Ovary (tissue), 9 donors: ENCODE measurements around the gene FARP2. TPM values are rescaled to one million over a fixed set of nuclear protein-coding genes. Genes with fewer than 3 reads are reported as not detected.
"Not testable (repeated sequence)": the region's sequence is repeated elsewhere in the genome, so short reads cannot be mapped to it uniquely, and the experiment has no call there.

Experiments
- DNase-seq, 5 donors: peaks; one replicate each; pipeline ENCODE4 v3.0.0-alpha.2; 2019 to 2020
- H3K27ac ChIP-seq, 2 donors: fragments of 200-600 bp; one replicate each; pipeline versions ENCODE4 v1.5.1 to v1.8.0; 2019 to 2022
- H3K27me3 ChIP-seq: fragments of 200-600 bp; one replicate; pipeline ENCODE4 v1.8.0; 2022
- H3K36me3 ChIP-seq: fragments of 200-600 bp; sonication (generic); one replicate; pipeline ENCODE4 v1.5.1; 2019
- H3K4me1 ChIP-seq: one replicate; pipeline ENCODE4 v1.8.1; 2013; ENCODE audit warnings: mild to moderate bottlenecking, moderate library complexity; ENCODE audit not compliant: insufficient read depth
- H3K4me3 ChIP-seq: fragments of 200-600 bp; sonication (generic); one replicate; pipeline ENCODE4 v1.5.1; 2017
- H3K9me3 ChIP-seq, 2 donors: fragments of 200-600 bp in 1 of 2; sonication (generic) in 1 of 2; one replicate each; pipeline versions ENCODE4 v1.5.1 to v1.8.1; 2013 to 2019; ENCODE audit warnings: mild to moderate bottlenecking in 1 of 2, moderate library complexity in 1 of 2
- EP300 ChIP-seq: sonication (generic); formaldehyde crosslinking; IDR thresholded peaks from one replicate; pipeline ENCODE4 v1.6.1; 2017; ENCODE audit warnings: antibody characterized with exemption
- POLR2A ChIP-seq: fragments of 450-650 bp; IDR thresholded peaks from one replicate; pipeline ENCODE4 v1.6.1; 2017; ENCODE audit warnings: antibody characterized with exemption, mild to moderate bottlenecking, moderate library complexity
- WGBS, 3 donors: extraction: QIAGEN DNeasy Blood & Tissue Kit in 1 of 3; methylation state at CpG; one replicate each; pipeline versions ENCODE4 v1.1.5 to v1.1.7; 2013 to 2017; 5-methylcytosine and 5-hydroxymethylcytosine counted together
- intact Hi-C, 4 donors: fragments of 100-400 bp; cut with DNase I; formaldehyde crosslinking; loops; one replicate each; pipeline versions ENCODE4 v1.11.0 to v1.15.1; 2022 to 2023
- polyA plus RNA-seq, 2 donors: library from polyadenylated mRNA; stranded (reverse); fragments of 200-250 nt in 1 of 2; fragments of 350-450 nt in 1 of 2; fragmentation: Illumina TruSeq in 1 of 2; extraction: RNeasy Lipid Tissue Mini Kit (QIAGEN cat#74804) in 1 of 2; gene quantifications; one replicate each; pipeline ENCODE4 v1.2.3, GENCODE V29; 2013 to 2014
- total RNA-seq, 7 donors: library from RNA; depleted of rRNA in 2 of 7; stranded (reverse); fragments of >200 nt in 2 of 7; fragmentation: NEBNext Ultra II Directional in 3 of 7; extraction: Animal tissue kit (Norgen Biotek cat#: 25700) in 3 of 7; gene quantifications; one replicate each; pipeline versions ENCODE4 v1.1.0 to v1.2.4, GENCODE V29; 2016 to 2023
- TF ChIP-seq, protein P1 (sequence below), 3 donors: fragments of 450-650 bp in 2 of 3; fragments of 200-600 bp in 1 of 3; IDR thresholded peaks; one replicate each; pipeline versions ENCODE4 v1.5.1 to v1.8.0; 2016 to 2022; ENCODE audit warnings: antibody characterized with exemption in 3 of 3, mild to moderate bottlenecking in 1 of 3
- donor health status: DM: no; HTN: no; CAD: no; lungs with moderate emphysema.
- donor health status: DM: no; HTN: no; CAD: no.
- donor health status: Bipolar disorder and iron deficiency.
- donor health status: DM: yes; HTN: yes; CAD: no.
- donor health status: DM: no; HTN: no; CAD: no.
- donor health status: DM: yes; HTN: yes; CAD: no.

The FARP2 gene
- total and polyA plus RNA-seq, 9 donors, result 13.5 to 62.1 (median 39.5) TPM

DNA sequence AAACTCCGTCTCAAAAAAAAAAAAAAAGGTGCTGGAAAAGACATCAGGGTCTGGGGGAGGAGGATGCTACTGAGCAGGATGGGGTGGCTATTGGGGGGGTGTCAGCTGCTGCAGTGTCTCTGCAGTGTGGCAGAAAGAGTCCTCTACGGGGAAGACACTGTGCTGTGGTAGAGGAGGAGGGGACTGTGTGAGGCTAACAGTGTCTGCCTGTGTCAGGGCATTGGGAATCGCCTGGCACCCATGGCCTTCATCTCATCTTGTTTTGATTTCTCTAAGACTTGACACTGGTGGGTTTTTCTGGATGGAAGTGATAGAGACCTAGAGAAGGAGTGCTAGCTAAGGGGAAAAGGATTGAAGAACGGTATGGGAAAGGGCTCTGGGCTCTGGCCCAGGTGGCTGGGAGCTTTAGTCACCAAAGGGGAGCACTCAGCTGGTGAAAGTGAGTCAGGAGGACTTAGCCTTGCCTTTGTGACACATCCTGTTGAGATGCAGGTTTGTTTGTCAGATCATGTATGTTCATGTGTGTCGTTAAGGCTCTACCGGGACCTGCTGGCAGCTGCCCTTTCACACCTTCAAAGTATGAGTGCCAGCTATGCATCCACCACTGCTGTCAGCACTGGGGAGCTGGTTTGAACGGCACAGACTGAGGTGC is 58.0 kb downstream of the FARP2 start:
- intact Hi-C loops, result no loop called here
- Histone ChIP-seq H3K27me3 (no peaks in the 10 kb centered on the region), H3K4me3 (no peak overlapping the region), H3K9me3 (no peaks in the 10 kb centered on the region), H3K36me3 (no peaks in the 10 kb centered on the region), H3K4me1 (no peaks in the 10 kb centered on the region), H3K27ac (no peak overlapping the region)
- no peak for TF ChIP-seq EP300
- no peak for TF ChIP-seq POLR2A
- TF ChIP-seq, protein P1, sequence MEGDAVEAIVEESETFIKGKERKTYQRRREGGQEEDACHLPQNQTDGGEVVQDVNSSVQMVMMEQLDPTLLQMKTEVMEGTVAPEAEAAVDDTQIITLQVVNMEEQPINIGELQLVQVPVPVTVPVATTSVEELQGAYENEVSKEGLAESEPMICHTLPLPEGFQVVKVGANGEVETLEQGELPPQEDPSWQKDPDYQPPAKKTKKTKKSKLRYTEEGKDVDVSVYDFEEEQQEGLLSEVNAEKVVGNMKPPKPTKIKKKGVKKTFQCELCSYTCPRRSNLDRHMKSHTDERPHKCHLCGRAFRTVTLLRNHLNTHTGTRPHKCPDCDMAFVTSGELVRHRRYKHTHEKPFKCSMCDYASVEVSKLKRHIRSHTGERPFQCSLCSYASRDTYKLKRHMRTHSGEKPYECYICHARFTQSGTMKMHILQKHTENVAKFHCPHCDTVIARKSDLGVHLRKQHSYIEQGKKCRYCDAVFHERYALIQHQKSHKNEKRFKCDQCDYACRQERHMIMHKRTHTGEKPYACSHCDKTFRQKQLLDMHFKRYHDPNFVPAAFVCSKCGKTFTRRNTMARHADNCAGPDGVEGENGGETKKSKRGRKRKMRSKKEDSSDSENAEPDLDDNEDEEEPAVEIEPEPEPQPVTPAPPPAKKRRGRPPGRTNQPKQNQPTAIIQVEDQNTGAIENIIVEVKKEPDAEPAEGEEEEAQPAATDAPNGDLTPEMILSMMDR (IDR thresholded peaks at IDR 0.05), result no peak
- WGBS, 3 donors, result 80 to 88% (median 83%) methylated on average over 7 of the region's 7 CpGs
- DNase-seq, result no peak

DNA sequence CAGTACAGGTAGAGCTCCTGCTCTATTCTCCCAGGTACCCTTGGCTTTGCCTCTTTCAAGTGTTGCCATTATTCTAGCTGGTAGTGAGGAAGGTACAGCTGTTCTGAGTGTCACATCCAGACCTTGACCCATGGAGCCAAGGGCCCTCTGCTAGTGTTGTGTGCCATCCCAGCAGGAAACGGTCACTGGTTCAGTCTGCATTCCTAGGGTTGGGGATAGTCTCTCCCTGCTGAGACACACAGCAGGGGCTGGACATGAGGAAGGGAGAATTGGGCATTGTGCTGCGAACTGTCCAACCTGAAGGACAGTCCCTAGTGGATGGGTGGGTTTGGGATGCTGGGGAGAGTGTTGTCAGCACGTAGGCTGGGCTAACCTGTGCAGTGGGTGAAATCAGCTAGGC is 59.1 kb downstream of the FARP2 start:
- Histone ChIP-seq H3K4me3 (no peak overlapping the region), H3K27ac (no peak overlapping the region), H3K9me3 (no peaks in the 10 kb centered on the region), H3K27me3 (no peaks in the 10 kb centered on the region), H3K4me1 (no peaks in the 10 kb centered on the region), H3K36me3 (no peaks in the 10 kb centered on the region)
- DNase-seq, result no peak
- TF ChIP-seq EP300 (no peak), POLR2A (no peak)
- TF ChIP-seq, protein P1 (IDR thresholded peaks at IDR 0.05), result no peak
- WGBS, 3 donors, result 82 to 87% (median 86%) methylated on average over 3 of the region's 3 CpGs
- intact Hi-C loops, result no loop called here

DNA sequence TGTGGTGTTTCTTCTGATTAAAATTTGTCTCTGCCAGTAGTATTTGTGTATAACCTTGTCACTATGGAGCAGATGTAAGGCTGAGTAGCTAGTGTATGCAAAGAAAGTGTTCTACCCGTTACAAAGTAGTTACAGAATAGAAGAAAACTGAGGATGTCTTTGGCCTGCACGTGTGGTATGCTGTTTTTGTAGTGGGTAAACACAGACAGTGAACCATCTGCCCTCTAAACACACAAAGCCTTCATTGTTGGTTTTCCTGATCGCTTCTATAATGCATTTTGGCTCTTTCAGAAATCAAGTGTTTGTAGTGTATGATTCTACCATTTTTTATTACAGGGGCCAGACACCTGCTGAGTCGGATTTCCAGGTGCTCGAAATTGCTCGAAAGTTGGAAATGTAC is 61.5 kb downstream of the FARP2 start:
- no peak for DNase-seq
- Histone ChIP-seq H3K4me1 (no peaks in the 10 kb centered on the region), H3K27ac (no peak overlapping the region), H3K9me3 (no peaks in the 10 kb centered on the region), H3K4me3 (no peak overlapping the region), H3K27me3 (no peaks in the 10 kb centered on the region), H3K36me3 (no peaks in the 10 kb centered on the region)
- no peak for TF ChIP-seq EP300
- TF ChIP-seq POLR2A, result no peak
- TF ChIP-seq, protein P1 (IDR thresholded peaks at IDR 0.05), result no peak
- WGBS, 3 donors, result 84 to 87% (median 84%) methylated on average over 6 of the region's 6 CpGs
- intact Hi-C loops, result no loop called here

DNA sequence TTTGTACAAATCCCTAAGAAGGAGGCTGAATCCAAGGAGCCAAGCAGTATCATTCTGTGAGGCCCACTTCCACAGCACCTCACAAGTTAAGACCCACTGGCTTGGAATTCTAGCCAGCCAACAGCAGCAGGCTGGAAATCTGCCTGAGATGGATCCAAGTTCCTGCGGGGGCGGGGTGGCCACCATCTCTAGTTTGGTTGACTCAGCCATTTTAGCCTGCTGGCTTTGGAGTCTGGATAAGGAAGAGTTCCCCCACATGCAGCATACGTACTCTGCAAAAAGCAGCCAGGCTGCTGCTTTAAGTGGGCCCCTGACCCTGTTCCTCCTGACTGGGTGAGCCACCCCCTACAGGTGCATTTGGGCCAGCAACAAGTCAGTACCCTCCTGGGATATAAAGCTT is 65.2 kb downstream of the FARP2 start:
- WGBS, 3 donors, result 96 to 100% (median 98%) methylated on average over 3 of the region's 3 CpGs
- no peak overlapping the region for H3K4me3 ChIP-seq
- H3K36me3 ChIP-seq, result no peaks in the 10 kb centered on the region
- DNase-seq, result no peak
- TF ChIP-seq POLR2A, result no peak
- no peaks in the 10 kb centered on the region for H3K4me1 ChIP-seq
- no peak overlapping the region for H3K27ac ChIP-seq
- intact Hi-C loops, result no loop called here
- H3K27me3 ChIP-seq, result no peaks in the 10 kb centered on the region
- no peaks in the 10 kb centered on the region for H3K9me3 ChIP-seq

DNA sequence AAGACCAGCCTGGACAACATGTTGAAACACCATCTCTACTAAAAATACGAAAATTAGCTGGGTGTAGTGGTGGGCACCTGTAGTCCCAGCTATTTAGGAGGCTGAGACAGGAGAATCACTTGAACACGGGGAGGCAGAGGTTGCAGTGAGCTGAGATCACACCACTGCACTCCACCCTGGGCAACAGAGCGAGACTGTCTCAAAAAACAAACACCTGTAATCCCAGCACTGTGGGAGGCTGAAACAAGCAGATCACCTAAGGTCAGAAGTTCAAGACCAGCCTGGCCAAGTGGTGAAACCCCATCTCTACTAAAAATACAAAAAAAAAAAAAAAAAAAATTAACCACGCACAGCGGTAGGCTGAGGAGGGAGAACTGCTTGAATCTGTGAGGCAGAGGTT is 65.9 kb downstream of the FARP2 start:
- H3K36me3 ChIP-seq, intact Hi-C loops, DNase-seq: not testable (repeated sequence)

More for the DNA sequence above, 65.9 kb downstream of the FARP2 start:
- H3K9me3 ChIP-seq, H3K4me3 ChIP-seq, H3K27ac ChIP-seq, H3K4me1 ChIP-seq, H3K27me3 ChIP-seq: not testable (repeated sequence)
- 95 to 98% (median 98%) methylated on average over 5 of the region's 5 CpGs for WGBS, 3 donors
